HCT116 (cell line): ENCODE results near the gene SMTNL2.

Source experiments
- EGR1 ChIP-seq: IDR thresholded peaks from 2 replicates; pipeline ENCODE4 v1.6.1; 2012; ENCODE audit warnings: low read depth
- EZH2 ChIP-seq: fragments of 200-600 bp; sonication (generic); IDR thresholded peaks from 2 replicates; pipeline ENCODE4 v1.6.1; 2017; ENCODE audit warnings: antibody characterized with exemption, mixed run types
- POLR2A ChIP-seq: IDR thresholded peaks from 2 replicates; pipeline ENCODE4 v1.7.0; 2011; ENCODE audit warnings: borderline replicate concordance; ENCODE audit not compliant: insufficient read depth, insufficient read length; ENCODE audit errors: extremely low read depth
- POLR2AphosphoS5 ChIP-seq: IDR thresholded peaks from 2 replicates; pipeline ENCODE4 v1.6.1; 2011; ENCODE audit warnings: mild to moderate bottlenecking, low read depth, low read length, moderate library complexity
- RAD21 ChIP-seq: IDR thresholded peaks from 2 replicates; pipeline ENCODE4 v1.6.1; 2012; ENCODE audit warnings: low read depth, mild to moderate bottlenecking
- YY1 ChIP-seq: IDR thresholded peaks from 2 replicates; pipeline ENCODE4 v1.6.1; 2011; ENCODE audit warnings: low read length, low read depth, moderate library complexity, mild to moderate bottlenecking; ENCODE audit not compliant: insufficient replicate concordance; ENCODE audit errors: extremely low read depth
- ZFX ChIP-seq: fragments of 450-650 bp; IDR thresholded peaks from 2 replicates; pipeline ENCODE4 v1.6.1; 2017
- TF ChIP-seq, protein P1 (sequence below), 3 experiments: fragments of 200-600 bp in 1 of 3; sonication (generic) in 1 of 3; IDR thresholded peaks in 2 of 3; conservative IDR thresholded peaks in 1 of 3; 2 replicates each; pipeline ENCODE4 v1.5.1; 2012 to 2017; ENCODE audit warnings: low read depth in 2 of 3, low read length in 2 of 3, antibody characterized with exemption in 1 of 3, borderline replicate concordance in 1 of 3, control low read depth in 1 of 3, mild to moderate bottlenecking in 1 of 3, mixed read lengths in 1 of 3, mixed run types in 1 of 3, moderate library complexity in 1 of 3; ENCODE audit not compliant: insufficient read depth in 1 of 3

DNA sequence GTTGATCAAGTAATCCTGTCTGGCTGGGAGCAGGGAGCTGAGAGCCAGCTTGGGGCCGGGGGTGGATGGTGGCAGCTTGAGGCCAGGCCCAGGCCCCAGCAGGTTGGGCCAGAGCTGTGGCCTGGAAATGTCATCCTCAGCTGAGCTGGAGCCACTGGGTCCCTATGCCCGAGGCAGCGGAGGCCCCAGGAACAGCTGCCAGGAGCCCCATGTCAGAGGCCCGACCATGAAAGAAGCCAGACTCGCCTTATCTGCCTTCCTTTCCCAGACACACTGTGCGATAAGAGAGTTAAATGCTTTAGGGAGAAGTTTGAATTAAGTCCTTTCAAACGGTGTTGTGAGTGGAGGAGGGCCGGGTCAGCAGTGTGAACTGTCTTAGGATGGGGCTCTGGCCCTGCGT, 3.5 kb downstream of the SMTNL2 start:
- no peak for TF ChIP-seq YY1
- TF ChIP-seq, protein P1, sequence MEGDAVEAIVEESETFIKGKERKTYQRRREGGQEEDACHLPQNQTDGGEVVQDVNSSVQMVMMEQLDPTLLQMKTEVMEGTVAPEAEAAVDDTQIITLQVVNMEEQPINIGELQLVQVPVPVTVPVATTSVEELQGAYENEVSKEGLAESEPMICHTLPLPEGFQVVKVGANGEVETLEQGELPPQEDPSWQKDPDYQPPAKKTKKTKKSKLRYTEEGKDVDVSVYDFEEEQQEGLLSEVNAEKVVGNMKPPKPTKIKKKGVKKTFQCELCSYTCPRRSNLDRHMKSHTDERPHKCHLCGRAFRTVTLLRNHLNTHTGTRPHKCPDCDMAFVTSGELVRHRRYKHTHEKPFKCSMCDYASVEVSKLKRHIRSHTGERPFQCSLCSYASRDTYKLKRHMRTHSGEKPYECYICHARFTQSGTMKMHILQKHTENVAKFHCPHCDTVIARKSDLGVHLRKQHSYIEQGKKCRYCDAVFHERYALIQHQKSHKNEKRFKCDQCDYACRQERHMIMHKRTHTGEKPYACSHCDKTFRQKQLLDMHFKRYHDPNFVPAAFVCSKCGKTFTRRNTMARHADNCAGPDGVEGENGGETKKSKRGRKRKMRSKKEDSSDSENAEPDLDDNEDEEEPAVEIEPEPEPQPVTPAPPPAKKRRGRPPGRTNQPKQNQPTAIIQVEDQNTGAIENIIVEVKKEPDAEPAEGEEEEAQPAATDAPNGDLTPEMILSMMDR (IDR thresholded peaks at IDR 0.05 in 2 of 3, conservative IDR thresholded peaks at IDR 0.05 in 1 of 3; ENCODE audit: borderline replicate concordance in 1 of 3, insufficient read depth in 1 of 3, low read depth in 2 of 3, low read length in 2 of 3): no peak
- TF ChIP-seq POLR2AphosphoS5: no peak
- no peak for TF ChIP-seq RAD21
- no peak for TF ChIP-seq EGR1
- TF ChIP-seq POLR2A: no peak
- TF ChIP-seq EZH2: no peak
- no peak for TF ChIP-seq ZFX
